Nephron progenitor cell (in vitro differentiated cells): ENCODE data around the gene UBE2J1.
A peak's percentile ranks its signal among the peaks of the same experiment; 100 is the strongest.

Experiments
- DNase-seq: peaks from one replicate; pipeline ENCODE4 v3.0.0; 2021
- H3K27ac Mint-ChIP-seq: 2 replicates; pipeline ENCODE4 v1.8.0; 2021; ENCODE audit warnings: mild to moderate bottlenecking, moderate library complexity, mixed read lengths
- H3K27me3 Mint-ChIP-seq: 2 replicates; pipeline ENCODE4 v1.8.0; 2021; ENCODE audit warnings: mild to moderate bottlenecking, low read depth, mixed read lengths; ENCODE audit not compliant: poor library complexity
- H3K36me3 Mint-ChIP-seq: 2 replicates; pipeline ENCODE4 v1.8.0; 2021; ENCODE audit warnings: low read depth, mixed read lengths
- H3K4me1 Mint-ChIP-seq: 2 replicates; pipeline ENCODE4 v1.8.0; 2021; ENCODE audit warnings: mixed read lengths
- H3K4me3 Mint-ChIP-seq: 2 replicates; pipeline ENCODE4 v1.8.0; 2021; ENCODE audit warnings: mild to moderate bottlenecking, moderate library complexity, mixed read lengths
- H3K9me3 Mint-ChIP-seq: 2 replicates; pipeline ENCODE4 v1.8.0; 2021; ENCODE audit warnings: mild to moderate bottlenecking, moderate library complexity, mixed read lengths
- TF ChIP-seq, protein P1 (sequence below): fragments of 200-600 bp; sonication (generic); IDR thresholded peaks from 2 replicates; pipeline ENCODE4 v1.5.0; 2021; ENCODE audit warnings: antibody characterized with exemption

The UBE2J1 gene

DNA sequence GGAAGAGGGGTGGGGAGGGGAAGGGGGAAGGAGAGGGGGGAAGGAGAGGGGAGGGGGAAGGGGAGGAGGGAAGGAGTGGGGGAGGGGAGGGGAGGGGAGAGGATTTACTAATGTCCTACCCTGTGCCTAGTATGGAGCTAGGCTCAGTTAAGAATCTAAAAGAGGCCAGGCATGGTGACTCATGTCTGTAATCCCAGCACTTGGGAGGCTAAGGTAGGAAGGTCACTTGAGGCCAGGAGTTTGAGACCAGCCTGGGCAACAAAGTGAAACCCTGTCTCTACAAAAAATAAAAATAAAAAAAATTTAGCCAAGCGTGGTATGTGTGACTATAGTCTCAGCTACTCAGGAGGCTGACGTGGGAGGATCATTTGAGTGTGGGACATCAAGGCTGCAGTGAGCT, 13.0 kb downstream of the UBE2J1 start:
- H3K4me3 Mint-ChIP-seq: no peak overlapping the region
- no peaks in the 10 kb centered on the region for H3K27me3 Mint-ChIP-seq
- H3K9me3 Mint-ChIP-seq: no peaks in the 10 kb centered on the region
- H3K27ac Mint-ChIP-seq: peak overlapping the region; percentile 52
- TF ChIP-seq, protein P1, sequence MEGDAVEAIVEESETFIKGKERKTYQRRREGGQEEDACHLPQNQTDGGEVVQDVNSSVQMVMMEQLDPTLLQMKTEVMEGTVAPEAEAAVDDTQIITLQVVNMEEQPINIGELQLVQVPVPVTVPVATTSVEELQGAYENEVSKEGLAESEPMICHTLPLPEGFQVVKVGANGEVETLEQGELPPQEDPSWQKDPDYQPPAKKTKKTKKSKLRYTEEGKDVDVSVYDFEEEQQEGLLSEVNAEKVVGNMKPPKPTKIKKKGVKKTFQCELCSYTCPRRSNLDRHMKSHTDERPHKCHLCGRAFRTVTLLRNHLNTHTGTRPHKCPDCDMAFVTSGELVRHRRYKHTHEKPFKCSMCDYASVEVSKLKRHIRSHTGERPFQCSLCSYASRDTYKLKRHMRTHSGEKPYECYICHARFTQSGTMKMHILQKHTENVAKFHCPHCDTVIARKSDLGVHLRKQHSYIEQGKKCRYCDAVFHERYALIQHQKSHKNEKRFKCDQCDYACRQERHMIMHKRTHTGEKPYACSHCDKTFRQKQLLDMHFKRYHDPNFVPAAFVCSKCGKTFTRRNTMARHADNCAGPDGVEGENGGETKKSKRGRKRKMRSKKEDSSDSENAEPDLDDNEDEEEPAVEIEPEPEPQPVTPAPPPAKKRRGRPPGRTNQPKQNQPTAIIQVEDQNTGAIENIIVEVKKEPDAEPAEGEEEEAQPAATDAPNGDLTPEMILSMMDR: no peak
- H3K4me1 Mint-ChIP-seq: no peaks in the 10 kb centered on the region
- peaks cover 45% of the 10 kb centered on the region for H3K36me3 Mint-ChIP-seq
- DNase-seq: no peak

DNA sequence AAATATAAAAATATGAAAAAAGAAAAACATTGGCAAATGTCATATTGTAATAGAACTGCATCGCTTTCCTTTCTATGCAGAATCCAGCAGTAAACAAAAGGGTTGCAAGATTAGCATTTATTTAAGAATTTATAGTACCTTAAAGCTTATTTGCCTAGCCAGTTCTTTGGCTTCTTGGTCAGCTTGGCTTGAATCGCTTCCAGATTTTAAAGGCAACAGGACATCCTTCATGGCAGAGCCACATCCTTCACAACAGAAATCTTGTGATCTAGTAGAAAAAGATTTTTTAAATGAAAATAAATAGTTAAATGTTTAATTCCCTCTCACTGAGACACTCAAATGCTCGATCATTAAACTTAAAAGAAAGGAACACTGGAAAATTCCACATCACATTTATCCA, 17.4 kb downstream of the UBE2J1 start:
- Mint-ChIP-seq H3K4me1 (no peaks in the 10 kb centered on the region), H3K9me3 (no peaks in the 10 kb centered on the region), H3K27ac (no peak overlapping the region), H3K27me3 (no peaks in the 10 kb centered on the region), H3K36me3 (peaks cover 41% of the 10 kb centered on the region), H3K4me3 (no peak overlapping the region)
- no peak for DNase-seq
- TF ChIP-seq, protein P1: no peak

DNA sequence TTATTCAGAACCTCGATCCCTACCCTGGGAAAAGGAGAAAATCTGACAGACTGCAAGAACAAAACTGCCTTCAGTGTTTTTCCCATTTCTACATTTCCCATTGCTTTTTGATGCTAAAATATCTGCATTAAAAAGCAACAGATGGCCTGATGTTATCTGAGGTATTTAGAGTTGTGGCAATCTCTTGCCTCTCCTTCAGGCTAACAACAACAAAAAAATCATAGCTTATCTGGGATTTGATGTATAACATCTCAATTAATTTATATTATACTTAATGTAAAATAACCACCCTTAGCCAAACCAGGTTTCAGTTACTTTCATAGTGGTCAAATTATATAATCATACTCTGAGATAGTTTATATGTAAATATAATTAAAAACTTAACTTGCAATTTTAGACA, 21.6 kb downstream of the UBE2J1 start:
- no peaks in the 10 kb centered on the region for H3K27me3 Mint-ChIP-seq
- peaks cover 34% of the 10 kb centered on the region for H3K36me3 Mint-ChIP-seq
- no peak for DNase-seq
- no peaks in the 10 kb centered on the region for H3K9me3 Mint-ChIP-seq
- H3K4me3 Mint-ChIP-seq: no peak overlapping the region
- TF ChIP-seq, protein P1: no peak
- no peaks in the 10 kb centered on the region for H3K4me1 Mint-ChIP-seq
- no peak overlapping the region for H3K27ac Mint-ChIP-seq

DNA sequence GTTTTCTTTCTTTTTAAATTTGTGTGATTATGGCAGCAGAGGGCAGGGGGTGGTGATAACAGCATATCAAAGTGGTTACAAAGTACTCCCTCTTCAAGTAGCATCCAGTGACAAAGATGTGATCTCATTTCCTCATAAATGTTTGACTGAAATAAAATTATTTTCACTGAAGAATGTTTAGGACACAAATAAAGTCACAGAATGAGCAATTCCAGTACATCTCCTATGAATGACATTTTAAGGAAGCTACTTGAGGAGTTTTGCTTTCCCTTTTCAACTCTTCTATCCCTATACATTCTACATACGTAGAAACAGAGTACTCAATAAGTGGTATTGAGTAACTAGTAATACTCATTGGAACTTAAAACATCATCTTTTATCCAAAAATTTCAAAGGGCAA, 23.5 kb downstream of the UBE2J1 start:
- DNase-seq: no peak
- TF ChIP-seq, protein P1: no peak
- no peaks in the 10 kb centered on the region for H3K4me1 Mint-ChIP-seq
- H3K27me3 Mint-ChIP-seq: no peaks in the 10 kb centered on the region
- H3K4me3 Mint-ChIP-seq: no peak overlapping the region
- no peaks in the 10 kb centered on the region for H3K9me3 Mint-ChIP-seq
- H3K36me3 Mint-ChIP-seq: peaks cover 34% of the 10 kb centered on the region
- no peak overlapping the region for H3K27ac Mint-ChIP-seq

DNA sequence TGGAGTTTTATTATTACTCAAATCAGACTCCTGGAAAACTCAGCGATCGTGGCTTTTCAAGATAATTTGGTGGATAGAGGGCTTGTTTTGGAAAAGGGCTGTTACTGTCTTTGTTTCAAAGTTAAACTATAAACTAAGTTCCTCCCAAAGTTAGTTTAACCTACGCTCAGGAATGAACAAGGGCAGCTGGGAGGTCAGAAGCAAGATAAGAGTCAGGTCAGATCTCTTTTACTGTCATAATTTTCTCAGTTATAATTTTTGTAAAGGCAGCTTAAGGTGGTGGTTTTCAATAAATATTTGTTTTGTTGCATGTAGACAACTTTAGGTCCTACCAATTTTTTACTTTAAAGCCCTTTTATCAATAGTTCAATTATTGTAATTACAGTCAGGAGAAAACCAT, 28.2 kb downstream of the UBE2J1 start:
- Mint-ChIP-seq H3K27ac (no peak overlapping the region), H3K4me1 (peaks cover 8% of the 10 kb centered on the region), H3K4me3 (no peak overlapping the region), H3K9me3 (peaks cover 26% of the 10 kb centered on the region), H3K36me3 (peaks cover 51% of the 10 kb centered on the region), H3K27me3 (no peaks in the 10 kb centered on the region)
- TF ChIP-seq, protein P1: no peak
- DNase-seq: no peak

DNA sequence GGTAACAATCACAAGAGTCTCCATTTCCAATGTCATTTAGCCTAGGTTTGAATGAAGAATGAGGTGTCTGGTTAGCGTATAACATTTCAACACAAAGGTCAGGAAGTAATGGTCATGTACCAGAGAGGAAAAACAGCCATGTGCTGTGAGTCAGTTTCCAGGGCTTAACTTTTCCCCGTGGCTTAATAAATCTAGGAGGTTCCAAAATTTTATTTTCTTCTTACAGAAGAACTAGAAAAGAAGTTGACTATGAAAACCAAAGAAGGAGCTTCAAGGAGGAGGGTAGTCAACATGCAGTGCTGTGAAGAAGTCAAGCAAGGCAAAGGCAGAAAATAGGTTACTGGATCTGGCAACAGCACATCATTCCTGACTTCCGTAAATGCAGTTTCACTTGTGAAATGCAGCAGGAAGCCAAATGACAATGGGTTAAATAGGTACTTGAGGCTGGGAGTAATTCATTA, 29.0 kb downstream of the UBE2J1 start:
- Mint-ChIP-seq H3K4me1 (peaks cover 8% of the 10 kb centered on the region), H3K9me3 (peaks cover 28% of the 10 kb centered on the region), H3K36me3 (peaks cover 46% of the 10 kb centered on the region), H3K4me3 (no peak overlapping the region), H3K27me3 (peaks cover 3% of the 10 kb centered on the region), H3K27ac (peak overlapping the region; percentile 43)
- no peak for DNase-seq
- TF ChIP-seq, protein P1: no peak
